ENCODE results near the gene HOXB7. TPM values are rescaled to one million over a fixed set of nuclear protein-coding genes. Genes with fewer than 3 reads are reported as not detected.

HOXB7 gene
- total RNA-seq, 1 donor from 2014 or later: 0.30 TPM

GRCh38 chr17:48625495-48626244, 14.9 kb upstream of the HOXB7 start:
- no peak for DNase-seq
- peak; percentile 44 for ATAC-seq
- intact Hi-C loops (cut with micrococcal nuclease): no loop called here

- intact Hi-C loops (cut with micrococcal nuclease): no loop called here
- ATAC-seq: peak; percentile 32
- no peak for DNase-seq
These were observed 14.0 kb upstream of the HOXB7 start for GRCh38 chr17:48624544-48625494.

- ATAC-seq (no peak), DNase-seq (no peak)
- intact Hi-C loops (cut with micrococcal nuclease): no loop called here
These were observed 13.3 kb upstream of the HOXB7 start for GRCh38 chr17:48624118-48624517.

GRCh38 chr17:48623583-48623982, 12.8 kb upstream of the HOXB7 start:
- intact Hi-C loops (cut with micrococcal nuclease): no loop called here
- ATAC-seq: no peak
- no peak for DNase-seq

GRCh38 chr17:48622857-48623256, 12.0 kb upstream of the HOXB7 start:
- intact Hi-C loops (cut with micrococcal nuclease): no loop called here
- ATAC-seq: no peak
- no peak for DNase-seq

- intact Hi-C loops (cut with micrococcal nuclease): no loop called here
- no peak for ATAC-seq
- no peak for DNase-seq
These were observed 10.9 kb upstream of the HOXB7 start for GRCh38 chr17:48621410-48622392.

GRCh38 chr17:48620461-48621139, 9.8 kb upstream of the HOXB7 start:
- DNase-seq (no peak), ATAC-seq (no peak)
- intact Hi-C loops (cut with micrococcal nuclease): no loop called here

- ATAC-seq: no peak
- intact Hi-C loops (cut with micrococcal nuclease): no loop called here
- no peak for DNase-seq
These were observed 9.1 kb upstream of the HOXB7 start for GRCh38 chr17:48619826-48620449.

- ATAC-seq (peak; percentile 94), DNase-seq (peak; percentile 89)
- intact Hi-C loops (cut with micrococcal nuclease): no loop called here
These were observed 7.6 kb upstream of the HOXB7 start for GRCh38 chr17:48618256-48618896.

- ATAC-seq (no peak), DNase-seq (no peak)
- intact Hi-C loops (cut with micrococcal nuclease): no loop called here
These were observed 6.8 kb upstream of the HOXB7 start for GRCh38 chr17:48617471-48618255.

- DNase-seq (no peak), ATAC-seq (no peak)
- intact Hi-C loops (cut with micrococcal nuclease): no loop called here
These were observed 6.1 kb upstream of the HOXB7 start for GRCh38 chr17:48616717-48617470.

- intact Hi-C loops (cut with micrococcal nuclease): no loop called here
- ATAC-seq (no peak), DNase-seq (no peak)
These were observed 5.3 kb upstream of the HOXB7 start for GRCh38 chr17:48615963-48616716.

GRCh38 chr17:48615047-48615962, 4.5 kb upstream of the HOXB7 start, which contains the start of gene HOXB8:
HOXB8 (minus strand) TSS chr17:48615292; CDS start chr17:48614704, 588 bp downstream.
- intact Hi-C loops (cut with micrococcal nuclease): no loop called here
- no peak for DNase-seq
- ATAC-seq: no peak

- no peak for DNase-seq
- intact Hi-C loops (cut with micrococcal nuclease): no loop called here
- no peak for ATAC-seq
These were observed 3.3 kb upstream of the HOXB7 start for GRCh38 chr17:48613862-48614694.
